H1 (cell line): ENCODE results near the gene GTF2H3. TPM values are rescaled to one million over a fixed set of nuclear protein-coding genes. Genes with fewer than 3 reads are reported as not detected.

Experiments used
- E2F6 ChIP-seq: IDR thresholded peaks from 2 replicates; pipeline ENCODE4 v1.6.1; 2012; ENCODE audit warnings: inconsistent platforms
- PHF8 ChIP-seq: fragments of 200-600 bp; sonication (generic); conservative IDR thresholded peaks from 2 replicates; pipeline ENCODE4 v1.7.1; 2012; ENCODE audit warnings: low read depth, mild to moderate bottlenecking, inconsistent platforms, low read length, moderate library complexity
- POU5F1 ChIP-seq: IDR thresholded peaks from 2 replicates; pipeline ENCODE4 v1.6.1; 2011; ENCODE audit warnings: low read depth, mild to moderate bottlenecking, low read length, moderate library complexity
- RAD21 ChIP-seq, 2 experiments: IDR thresholded peaks in 1 of 2; conservative IDR thresholded peaks in 1 of 2; 2 replicates each; pipeline ENCODE4 v1.6.1; 2011; ENCODE audit warnings: low read depth in 2 of 2, low read length in 2 of 2, improper control_type of control experiment in 1 of 2, inconsistent platforms in 1 of 2, mild to moderate bottlenecking in 1 of 2, moderate library complexity in 1 of 2
- SIRT6 ChIP-seq: IDR thresholded peaks from one replicate; pipeline ENCODE4 v1.7.1; 2012; ENCODE audit warnings: low read length, inconsistent platforms
- SUZ12 ChIP-seq: fragments of 200-600 bp; sonication (generic); IDR thresholded peaks from 2 replicates; pipeline ENCODE4 v1.6.1; 2012; ENCODE audit warnings: mild to moderate bottlenecking, inconsistent platforms, low read length, moderate library complexity, mixed read lengths
- polyA plus RNA-seq, 7 experiments: library from polyadenylated mRNA; depleted of rRNA in 3 of 7; stranded (reverse) in 5 of 7; unstranded in 2 of 7; fragments of >200 nt in 5 of 7; fragments of 200-250 nt in 2 of 7; gene quantifications; 1 replicate in 5 of 7; 2 replicates in 1 of 7; 4 replicates in 1 of 7; pipeline versions ENCODE4 v1.2.1 to v1.2.3, GENCODE V29; 2011 to 2013; ENCODE audit warnings: missing spikeins in 2 of 7, mixed read lengths in 2 of 7
- total RNA-seq: library from RNA; stranded (reverse); fragmentation: NEBNext Ultra II Directional; extraction: Animal tissue kit (Norgen Biotek cat#: 25700); gene quantifications from 2 replicates; pipeline ENCODE4 v1.2.1, GENCODE V29; 2021

Gene GTF2H3
- total and polyA plus RNA-seq, 2 of the 8 experiments (the other 6 are each of a cell fraction or from before 2014, with no cell fraction given) = 21.0 to 32.1 TPM

GRCh38 chr12:123598522-123598921 is 35.1 kb upstream of the GTF2H3 start (continued):
- TF ChIP-seq SIRT6 = no peak
- no peak for TF ChIP-seq SUZ12
- no peak for TF ChIP-seq RAD21 (IDR thresholded peaks at IDR 0.05 in 1 of 2, conservative IDR thresholded peaks at IDR 0.05 in 1 of 2; ENCODE audit: low read depth in 2 of 2, low read length in 2 of 2)
- TF ChIP-seq E2F6 = no peak
- TF ChIP-seq POU5F1 = no peak
- TF ChIP-seq PHF8 = no peak
- TF ChIP-seq, all 59 proteins: peak for 0
